Neural crest cell (in vitro differentiated cells): ENCODE measurements around the gene NAT8L. TPM values are rescaled to one million over a fixed set of nuclear protein-coding genes. Genes with fewer than 3 reads are reported as not detected.

Source experiments
- DNase-seq: peaks from one replicate; pipeline ENCODE4 v3.0.0; 2021; ENCODE audit warnings: low read depth, mixed read lengths, low spot score
- H3K27ac Mint-ChIP-seq: one replicate; pipeline ENCODE4 v1.8.0; 2021; ENCODE audit warnings: mild to moderate bottlenecking, mixed read lengths; ENCODE audit not compliant: unreplicated experiment
- H3K27me3 Mint-ChIP-seq: 2 replicates; pipeline ENCODE4 v1.8.0; 2021; ENCODE audit warnings: low read depth, mild to moderate bottlenecking, mixed read lengths
- H3K36me3 Mint-ChIP-seq: 2 replicates; pipeline ENCODE4 v1.8.0; 2021; ENCODE audit warnings: low read depth, mild to moderate bottlenecking, mixed read lengths
- H3K4me1 Mint-ChIP-seq: 2 replicates; pipeline ENCODE4 v1.8.0; 2021; ENCODE audit warnings: mixed read lengths
- H3K4me3 Mint-ChIP-seq: one replicate; pipeline ENCODE4 v1.8.0; 2021; ENCODE audit warnings: mild to moderate bottlenecking, mixed read lengths
- H3K9me3 Mint-ChIP-seq: 2 replicates; pipeline ENCODE4 v1.8.0; 2021; ENCODE audit warnings: mixed read lengths
- total RNA-seq: library from RNA; stranded (reverse); gene quantifications from 2 replicates; pipeline ENCODE4 v1.2.1, GENCODE V29; 2021
- TF ChIP-seq, protein P1 (sequence below): fragments of 200-600 bp; sonication (generic); conservative IDR thresholded peaks from 2 replicates; pipeline ENCODE4 v1.5.0; 2021; ENCODE audit warnings: antibody characterized with exemption, mild to moderate bottlenecking

NAT8L gene
- total RNA-seq, 1 donor from 2014 or later = 19.5 TPM

DNA sequence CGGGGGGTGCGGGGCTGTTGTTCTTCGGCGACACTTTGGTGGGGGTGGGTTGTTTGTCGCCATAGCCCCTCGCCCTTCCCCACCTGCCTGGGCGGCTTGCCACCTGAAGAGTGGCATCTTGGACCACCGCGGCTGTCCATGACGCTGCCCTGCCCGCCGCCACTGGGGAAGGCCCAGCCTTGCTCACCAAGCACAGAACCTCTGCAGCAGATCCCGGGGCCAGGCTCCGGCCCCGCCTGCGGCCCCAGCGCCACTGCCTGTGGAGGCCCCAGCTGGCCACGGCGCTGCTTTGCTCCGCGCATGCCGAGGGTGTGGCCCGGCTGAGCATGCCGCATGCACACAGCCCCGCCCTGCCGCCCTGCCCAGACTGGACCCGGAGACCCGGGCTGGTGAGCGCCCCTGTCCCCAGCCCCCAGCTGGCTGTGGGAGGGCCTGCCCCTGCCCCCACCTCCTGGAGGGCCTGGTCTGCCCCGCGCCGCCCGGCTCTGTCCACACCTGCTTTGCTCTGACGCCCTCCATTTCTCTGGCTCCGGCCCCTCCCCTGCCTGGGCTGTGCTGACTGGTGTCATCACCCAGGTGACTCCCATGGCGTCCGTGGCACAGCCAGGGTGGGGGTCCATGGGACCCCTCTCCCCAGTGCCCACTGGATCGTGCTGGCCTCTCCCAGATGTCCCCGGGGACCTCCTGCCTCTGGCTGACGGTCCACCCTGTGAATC is 5.3 kb downstream of the NAT8L start:
- Mint-ChIP-seq H3K27ac (no peak overlapping the region), H3K36me3 (no peaks in the 10 kb centered on the region), H3K27me3 (peaks cover 12% of the 10 kb centered on the region), H3K4me3 (peak overlapping the region; percentile 38), H3K9me3 (no peaks in the 10 kb centered on the region), H3K4me1 (peaks cover 9% of the 10 kb centered on the region)
- TF ChIP-seq, protein P1, sequence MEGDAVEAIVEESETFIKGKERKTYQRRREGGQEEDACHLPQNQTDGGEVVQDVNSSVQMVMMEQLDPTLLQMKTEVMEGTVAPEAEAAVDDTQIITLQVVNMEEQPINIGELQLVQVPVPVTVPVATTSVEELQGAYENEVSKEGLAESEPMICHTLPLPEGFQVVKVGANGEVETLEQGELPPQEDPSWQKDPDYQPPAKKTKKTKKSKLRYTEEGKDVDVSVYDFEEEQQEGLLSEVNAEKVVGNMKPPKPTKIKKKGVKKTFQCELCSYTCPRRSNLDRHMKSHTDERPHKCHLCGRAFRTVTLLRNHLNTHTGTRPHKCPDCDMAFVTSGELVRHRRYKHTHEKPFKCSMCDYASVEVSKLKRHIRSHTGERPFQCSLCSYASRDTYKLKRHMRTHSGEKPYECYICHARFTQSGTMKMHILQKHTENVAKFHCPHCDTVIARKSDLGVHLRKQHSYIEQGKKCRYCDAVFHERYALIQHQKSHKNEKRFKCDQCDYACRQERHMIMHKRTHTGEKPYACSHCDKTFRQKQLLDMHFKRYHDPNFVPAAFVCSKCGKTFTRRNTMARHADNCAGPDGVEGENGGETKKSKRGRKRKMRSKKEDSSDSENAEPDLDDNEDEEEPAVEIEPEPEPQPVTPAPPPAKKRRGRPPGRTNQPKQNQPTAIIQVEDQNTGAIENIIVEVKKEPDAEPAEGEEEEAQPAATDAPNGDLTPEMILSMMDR = no peak
- no peak for DNase-seq

DNA sequence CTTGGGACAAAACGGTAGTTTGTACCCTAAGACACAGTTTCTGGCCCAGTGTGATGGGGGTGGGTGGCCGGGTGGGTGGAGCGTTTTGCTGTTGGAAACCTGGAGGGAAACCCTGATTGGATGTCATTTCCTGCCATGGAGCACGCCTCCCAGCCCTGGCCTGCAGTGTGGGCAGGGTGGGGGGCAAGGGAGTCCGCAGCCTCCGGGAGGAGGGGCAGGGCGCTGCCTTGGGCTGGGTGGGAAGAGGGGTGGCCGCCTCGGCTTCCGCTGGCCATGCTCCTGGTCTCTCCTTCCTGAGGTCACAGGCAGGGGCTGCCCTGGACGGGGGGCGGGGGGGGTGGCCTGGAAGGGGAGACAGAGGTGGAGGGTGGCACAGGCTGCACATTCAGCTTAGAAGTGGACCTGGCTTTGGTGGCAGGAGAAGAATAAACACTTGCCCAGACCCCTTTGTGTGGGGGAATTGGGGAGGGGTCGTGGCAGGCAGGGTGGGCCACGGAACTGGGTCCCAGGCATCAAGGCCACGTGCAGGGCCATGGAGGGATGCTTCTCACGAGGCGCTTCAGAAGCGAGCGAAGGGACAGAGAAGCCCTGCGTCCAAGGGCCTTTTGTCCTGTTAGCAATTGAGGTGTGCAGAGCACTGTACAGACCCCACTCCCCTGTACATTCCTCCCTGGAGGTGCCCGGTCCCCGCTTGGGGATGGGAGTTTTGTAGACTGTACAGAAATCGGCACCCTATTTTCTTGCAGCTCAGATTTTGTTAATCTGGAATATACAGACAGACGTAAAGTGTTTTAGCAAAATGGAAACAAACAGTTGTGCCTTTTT is 6.2 kb downstream of the NAT8L start:
- H3K4me3 Mint-ChIP-seq = peak overlapping the region; percentile 61
- DNase-seq = no peak
- H3K4me1 Mint-ChIP-seq = peaks cover 9% of the 10 kb centered on the region
- H3K27me3 Mint-ChIP-seq = peaks cover 12% of the 10 kb centered on the region
- no peak overlapping the region for H3K27ac Mint-ChIP-seq
- no peaks in the 10 kb centered on the region for H3K36me3 Mint-ChIP-seq
- TF ChIP-seq, protein P1 = no peak
- no peaks in the 10 kb centered on the region for H3K9me3 Mint-ChIP-seq

DNA sequence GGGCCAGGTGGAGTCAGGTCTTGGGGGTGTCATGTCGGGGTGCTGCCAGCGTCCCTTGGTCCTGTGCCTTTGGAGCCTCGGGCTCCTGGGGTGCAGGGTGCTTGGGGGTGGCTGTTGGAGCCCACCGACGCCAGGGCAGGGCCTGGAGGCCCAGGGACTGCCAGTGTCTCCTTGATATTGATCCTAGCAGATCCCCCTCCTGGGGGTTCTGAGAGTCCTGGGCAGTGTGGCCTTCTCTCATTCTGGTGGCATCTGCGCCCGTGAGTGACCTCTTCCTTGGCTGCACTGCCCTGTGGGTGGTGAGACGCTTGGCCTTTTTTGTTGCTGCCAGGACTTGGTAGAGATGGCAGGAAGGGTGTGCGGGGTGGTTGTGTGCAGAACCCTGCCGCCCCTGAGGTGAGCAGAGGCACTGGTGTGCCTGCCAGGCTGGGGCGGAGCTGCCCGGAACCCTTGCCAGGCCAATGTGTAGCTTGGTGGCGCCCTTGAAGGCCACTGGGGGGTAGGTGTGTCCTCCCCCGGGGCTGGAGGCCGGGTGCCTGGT is 7.0 kb downstream of the NAT8L start:
- no peaks in the 10 kb centered on the region for H3K9me3 Mint-ChIP-seq
- TF ChIP-seq, protein P1 = no peak
- no peaks in the 10 kb centered on the region for H3K36me3 Mint-ChIP-seq
- H3K4me1 Mint-ChIP-seq = peaks cover 12% of the 10 kb centered on the region
- H3K27me3 Mint-ChIP-seq = peaks cover 7% of the 10 kb centered on the region
- H3K27ac Mint-ChIP-seq = no peak overlapping the region
- DNase-seq = no peak
- H3K4me3 Mint-ChIP-seq = no peak overlapping the region

DNA sequence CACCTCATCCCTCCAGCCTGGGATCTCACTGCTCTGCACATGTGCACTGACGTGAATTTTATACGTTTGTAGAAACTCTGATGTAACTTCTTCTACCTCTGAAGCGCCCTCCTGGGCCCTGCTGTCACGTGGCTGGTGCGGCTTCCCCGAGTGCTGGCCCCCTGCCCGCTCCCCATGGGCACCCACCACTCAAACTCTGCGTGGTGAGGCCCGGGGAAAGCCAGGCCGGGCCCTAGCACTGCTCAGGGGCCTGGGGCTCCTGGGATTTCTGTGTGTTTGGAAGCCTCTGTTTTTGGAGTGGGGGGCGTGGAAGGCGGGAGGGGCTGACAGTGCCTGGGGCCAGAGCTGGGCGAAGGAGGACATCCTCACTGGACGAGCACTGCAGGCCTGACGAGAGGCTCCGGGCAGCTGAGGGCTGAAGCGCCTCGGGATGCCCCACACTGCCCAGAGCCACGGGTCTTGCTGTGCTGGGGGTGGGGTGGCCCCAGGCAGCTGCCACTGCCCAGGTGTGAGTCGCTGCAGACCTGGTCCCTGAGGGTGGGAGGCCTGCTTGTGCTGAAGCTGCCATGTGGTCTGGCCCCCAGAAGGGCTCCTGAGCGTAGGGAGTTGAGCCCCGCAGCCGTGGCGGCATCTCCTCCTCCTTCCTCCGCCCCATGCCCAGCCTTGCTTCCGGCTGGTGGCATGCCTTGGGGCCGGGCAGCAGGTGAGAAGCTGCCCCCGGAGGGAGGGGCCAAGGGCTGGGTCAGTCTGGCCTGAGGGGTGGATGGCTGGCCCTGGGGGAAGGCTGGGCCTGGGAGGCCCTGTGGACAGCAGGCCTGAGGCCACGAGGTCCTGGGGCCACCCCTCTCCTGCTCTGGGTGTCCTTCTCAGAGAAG is 7.7 kb downstream of the NAT8L start:
- no peak for DNase-seq
- H3K36me3 Mint-ChIP-seq = no peaks in the 10 kb centered on the region
- H3K27ac Mint-ChIP-seq = no peak overlapping the region
- no peaks in the 10 kb centered on the region for H3K9me3 Mint-ChIP-seq
- no peak overlapping the region for H3K4me3 Mint-ChIP-seq
- TF ChIP-seq, protein P1 = no peak
- H3K27me3 Mint-ChIP-seq = peaks cover under 1% of the 10 kb centered on the region
- peaks cover 19% of the 10 kb centered on the region for H3K4me1 Mint-ChIP-seq
